HG03521 (cell line): Measurements from ENCODE around the gene THRB.
"Not testable (repeated sequence)": the region's sequence is repeated elsewhere in the genome, so short reads cannot be mapped to it uniquely, and the experiment has no call there.

Source experiments
- ATAC-seq: cut with Tn5 transposase; IDR thresholded peaks from one replicate; pipeline ENCODE4 v1.9.1; 2021; ENCODE audit warnings: mild to moderate bottlenecking, moderate library complexity; ENCODE audit not compliant: unreplicated experiment

THRB gene

DNA sequence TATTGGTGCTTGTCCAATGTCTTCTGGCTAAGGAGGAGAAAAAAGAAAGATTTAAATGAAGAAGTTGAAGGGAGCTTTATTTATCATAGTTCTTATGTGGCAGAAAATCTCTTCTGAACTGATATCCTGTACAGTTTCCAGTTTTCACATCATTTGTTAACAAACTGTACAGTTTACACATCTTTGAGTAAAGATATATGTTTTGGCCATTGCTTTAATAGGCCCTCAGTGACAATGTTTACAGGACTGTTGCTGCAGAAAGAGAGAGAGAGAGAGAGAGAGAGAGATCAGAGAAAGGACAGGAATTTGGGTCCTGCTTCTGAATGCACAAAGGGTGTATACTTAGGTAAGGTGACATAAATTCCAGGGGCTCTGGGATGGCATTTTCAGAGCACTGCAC is 361.2 kb downstream of the THRB start:
- no peak for ATAC-seq

DNA sequence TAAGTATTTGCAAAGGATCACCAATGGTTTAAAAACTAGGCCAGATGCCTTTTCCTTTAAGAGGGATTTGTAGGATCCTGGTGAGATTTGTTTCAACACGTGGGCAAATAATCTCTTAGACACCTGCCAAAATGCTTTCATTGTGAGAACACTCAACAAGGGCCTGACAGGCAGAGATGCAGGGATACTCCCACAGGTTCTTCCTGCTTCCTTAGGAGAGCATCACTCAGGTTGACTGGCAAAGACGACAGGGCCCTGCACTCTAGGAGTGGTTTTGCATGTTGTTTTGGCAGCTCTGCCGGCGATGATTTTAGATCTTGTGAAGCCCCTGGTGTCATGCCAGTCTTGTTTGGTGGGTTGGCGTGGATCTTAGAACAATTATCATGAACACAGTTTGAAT is 365.1 kb downstream of the THRB start:
- no peak for ATAC-seq

DNA sequence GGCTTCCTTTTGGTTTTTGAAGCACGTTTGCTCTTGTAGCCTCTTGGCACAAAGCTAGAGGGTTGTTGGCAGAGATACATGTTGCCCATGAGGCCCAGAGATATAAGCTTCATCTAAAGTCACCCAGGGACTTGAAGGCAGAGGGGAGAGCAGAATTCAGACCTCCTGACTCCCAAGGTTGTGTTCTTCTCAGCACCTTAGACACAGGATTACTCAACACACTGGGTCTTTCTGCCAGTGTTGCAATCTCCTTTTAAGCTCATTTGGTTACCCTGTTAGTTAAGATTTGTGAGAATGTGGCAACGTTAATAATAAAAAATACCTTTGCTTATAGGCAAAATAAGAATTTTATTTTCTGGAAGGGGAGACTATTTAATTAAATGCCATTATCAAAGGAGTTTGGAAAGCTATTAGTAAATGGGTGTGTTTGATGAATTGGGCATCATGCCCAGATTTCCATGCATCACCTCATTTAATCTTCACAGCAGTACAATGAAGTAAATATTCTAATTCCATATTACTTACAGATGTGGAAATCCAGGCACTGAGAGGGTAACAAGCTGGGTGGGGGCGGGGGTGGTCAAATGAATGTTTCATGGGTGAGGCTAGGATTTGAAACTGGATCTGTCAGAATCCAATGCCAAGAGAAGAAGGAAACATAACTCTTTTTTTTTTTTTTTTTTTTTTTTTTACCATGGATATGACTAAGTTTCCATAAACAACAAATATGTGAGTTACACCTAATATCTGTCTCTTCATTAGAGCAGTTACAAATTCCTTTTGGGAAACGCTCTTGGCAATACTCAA is 366.2 kb downstream of the THRB start:
- ATAC-seq = no peak

DNA sequence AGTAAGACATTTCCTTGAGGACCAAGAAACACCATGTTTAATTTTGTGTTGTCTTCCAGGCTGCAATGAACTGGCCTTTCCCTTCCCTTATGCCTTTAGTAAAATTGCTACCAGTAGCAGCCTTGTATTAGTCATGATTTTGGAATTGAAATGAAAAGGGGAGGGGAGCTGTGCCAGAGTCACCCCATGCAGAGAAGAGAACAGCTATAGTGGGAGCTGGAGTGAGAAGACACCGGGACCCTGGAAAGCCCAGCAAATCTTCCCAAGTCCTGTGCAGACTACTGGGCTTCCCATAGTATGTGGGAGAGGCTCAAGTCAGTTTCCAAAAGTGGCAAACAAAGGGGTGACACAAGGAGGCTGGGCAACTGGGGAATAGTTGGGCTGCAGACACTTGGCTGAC is 371.1 kb downstream of the THRB start:
- ATAC-seq = no peak

DNA sequence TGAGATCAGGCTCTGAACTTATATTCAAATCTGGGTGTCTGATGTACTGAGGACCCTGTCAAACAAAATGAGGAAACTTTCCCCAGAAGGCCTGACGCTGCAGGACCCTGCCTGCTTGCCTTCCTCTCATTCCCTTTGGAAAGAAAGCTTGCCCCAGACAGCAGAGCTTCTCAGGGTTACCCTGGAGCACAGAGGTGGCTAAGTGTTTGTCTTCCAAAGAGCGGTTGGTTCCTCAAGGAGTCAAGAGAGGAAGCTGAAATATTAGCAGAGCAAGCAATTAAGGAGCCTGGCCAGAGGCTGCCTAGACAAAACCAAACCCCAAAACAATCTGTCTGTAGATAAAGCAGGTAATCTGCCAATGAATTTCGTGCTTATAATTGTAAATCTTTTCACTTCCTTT is 374.2 kb downstream of the THRB start:
- no peak for ATAC-seq

DNA sequence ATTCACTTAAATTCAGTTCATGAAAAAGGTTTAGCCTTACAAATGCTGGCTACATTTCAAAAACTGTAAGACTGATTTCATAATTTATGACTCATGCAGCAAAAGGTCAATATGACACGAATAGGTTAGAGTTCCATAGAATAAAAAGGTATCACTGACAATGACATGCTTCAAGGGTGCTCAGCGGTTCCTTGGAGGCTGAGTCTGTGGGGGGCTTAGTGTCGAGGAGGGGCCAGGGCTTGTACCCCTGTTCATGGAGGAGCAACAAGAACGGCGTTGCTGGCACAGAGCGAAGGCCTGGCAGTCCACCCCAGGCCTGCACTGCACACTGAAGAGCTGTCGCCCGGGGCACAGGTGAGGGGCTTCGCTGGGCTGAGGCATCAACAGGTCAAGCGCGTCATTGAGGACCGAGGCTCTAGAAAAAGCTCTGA is 375.3 kb downstream of the THRB start:
- no peak for ATAC-seq

DNA sequence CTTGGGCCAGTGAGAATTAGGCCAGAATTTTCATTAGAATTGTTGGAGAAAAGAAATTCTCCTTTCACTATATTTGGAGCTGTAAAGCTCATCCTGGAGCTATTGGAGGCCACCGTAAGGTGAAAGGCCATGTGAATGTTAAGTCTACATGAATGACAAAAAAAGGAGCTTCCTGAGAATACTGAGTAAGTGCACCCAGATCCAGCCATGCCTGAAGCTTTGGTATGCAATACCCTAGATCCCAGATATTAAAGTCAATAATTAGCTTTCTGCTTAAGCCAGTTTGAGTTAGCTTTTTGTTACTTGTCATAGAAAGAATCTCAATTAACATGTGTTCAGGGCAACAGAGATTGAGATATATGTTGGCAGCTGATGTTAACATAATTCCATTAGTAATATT is 377.1 kb downstream of the THRB start:
- ATAC-seq = no peak

DNA sequence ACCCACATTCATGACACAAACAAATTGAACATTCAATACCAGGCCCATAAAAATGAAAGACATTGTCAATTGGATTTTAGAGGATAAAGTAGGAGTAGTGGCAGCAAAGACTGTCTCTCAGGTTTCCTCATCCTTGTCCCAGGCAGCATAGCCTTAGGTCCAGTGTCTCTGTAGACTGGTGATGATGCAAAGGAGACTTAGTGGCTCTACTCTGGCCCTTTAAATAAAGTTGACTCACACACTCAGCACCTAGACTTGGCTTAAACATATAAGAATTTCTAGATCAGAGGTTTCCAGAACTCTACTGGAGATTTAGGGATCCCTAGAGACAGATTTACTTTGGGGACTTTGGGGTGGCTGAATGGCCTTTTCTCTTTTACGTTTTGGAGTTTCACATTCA is 382.9 kb downstream of the THRB start:
- ATAC-seq = no peak

DNA sequence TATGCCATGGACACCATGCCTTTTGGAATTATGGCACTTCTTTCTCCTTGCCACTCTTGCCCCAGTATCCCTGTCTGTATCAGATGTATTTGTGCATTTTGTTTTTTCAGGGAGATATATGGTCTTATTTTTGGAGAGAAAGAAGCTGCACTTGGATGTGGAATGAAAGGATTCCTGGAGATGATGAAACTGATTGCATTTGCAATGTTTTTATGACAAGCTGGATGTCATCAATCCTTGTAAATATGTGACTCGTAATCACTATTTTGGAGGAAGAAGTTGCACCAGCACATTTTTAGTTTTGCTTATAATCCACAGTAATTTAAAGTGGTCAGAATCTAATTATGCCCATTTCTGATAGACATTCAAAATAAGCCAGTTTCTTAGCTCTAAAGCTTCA is 384.6 kb downstream of the THRB start:
- no peak for ATAC-seq

DNA sequence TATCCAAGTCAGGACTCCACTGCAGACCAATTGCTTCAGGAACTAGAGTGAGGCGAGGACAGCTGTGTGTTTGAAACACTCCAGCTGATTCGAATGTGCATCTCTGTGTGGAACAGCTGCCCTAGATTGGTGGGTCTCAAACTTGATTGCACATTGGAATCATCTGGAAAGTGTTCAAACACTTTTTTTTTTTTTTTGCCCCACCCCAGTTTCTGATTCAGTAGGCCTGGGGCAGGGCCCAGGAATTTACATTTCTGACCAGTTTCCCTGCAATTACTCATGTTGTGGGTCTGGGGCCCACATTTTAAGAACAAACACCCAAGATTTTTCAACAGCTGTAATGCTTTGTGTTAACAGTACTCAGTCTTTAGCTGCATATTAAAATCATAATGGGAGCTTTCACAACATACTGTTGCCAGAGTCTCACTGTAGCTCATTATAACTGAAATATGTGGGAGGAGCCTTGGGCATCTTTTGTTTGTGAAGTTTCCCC is 392.9 kb downstream of the THRB start:
- ATAC-seq = no peak

DNA sequence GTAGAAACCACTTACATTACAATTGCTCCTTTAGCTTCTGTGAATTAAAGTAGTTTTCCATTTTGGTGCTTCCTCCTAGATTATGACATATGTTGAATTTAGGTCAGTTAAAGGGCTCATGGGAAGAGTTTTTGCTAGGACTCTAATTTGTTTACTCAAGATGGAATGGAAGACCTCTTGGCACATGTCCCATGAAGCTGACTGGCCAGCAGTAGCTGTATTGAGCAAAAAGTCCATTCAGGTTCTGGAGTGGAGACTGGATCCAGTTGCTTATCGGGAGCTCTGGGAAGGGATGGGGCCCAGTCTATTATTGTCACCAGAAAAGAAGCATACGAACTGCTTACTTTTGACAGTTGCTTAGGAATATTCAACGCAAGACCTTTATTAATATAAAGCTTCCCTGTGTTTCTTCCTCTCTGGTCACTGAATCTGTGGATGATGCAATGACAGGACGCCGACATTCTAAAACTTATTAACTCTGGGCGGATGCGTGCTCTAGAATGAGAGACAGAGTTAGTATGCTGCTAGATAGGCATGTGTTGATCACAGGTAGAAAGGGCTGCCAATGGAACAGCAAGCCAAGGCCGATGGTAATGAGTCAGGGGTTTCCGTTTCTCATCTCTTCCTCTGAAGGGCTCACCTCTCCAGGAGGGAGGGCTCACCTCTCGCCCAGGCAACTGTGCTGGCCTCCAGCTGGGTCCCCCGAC is 393.8 kb downstream of the THRB start:
- no peak for ATAC-seq

DNA sequence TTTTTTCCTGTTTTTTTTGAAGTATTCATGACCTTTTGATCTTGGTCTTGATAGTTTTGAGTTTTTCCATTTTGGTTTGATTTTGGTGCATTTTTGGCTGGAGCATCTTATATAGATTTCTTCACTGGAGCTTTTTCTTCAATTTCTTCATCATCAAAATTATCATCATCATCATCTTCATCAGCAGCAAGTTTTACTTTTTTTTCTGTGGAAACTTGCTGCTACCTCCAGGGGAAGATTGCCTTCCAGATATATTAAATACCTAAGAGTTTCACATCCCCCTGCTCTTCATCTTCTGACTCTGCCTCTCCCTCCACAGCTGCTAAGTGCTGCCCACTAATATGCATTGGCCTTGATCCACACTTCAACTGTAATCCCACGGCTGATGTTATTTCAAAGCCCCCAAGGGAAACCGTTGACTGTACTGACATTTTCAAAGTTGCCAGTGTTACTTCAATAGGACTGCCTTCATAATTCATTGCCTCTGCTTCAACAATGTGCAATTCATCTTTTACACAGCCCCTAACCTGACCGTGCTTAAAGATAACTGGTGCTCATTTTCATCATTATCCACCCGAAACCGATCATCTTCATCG is 397.9 kb downstream of the THRB start:
- no peak for ATAC-seq

DNA sequence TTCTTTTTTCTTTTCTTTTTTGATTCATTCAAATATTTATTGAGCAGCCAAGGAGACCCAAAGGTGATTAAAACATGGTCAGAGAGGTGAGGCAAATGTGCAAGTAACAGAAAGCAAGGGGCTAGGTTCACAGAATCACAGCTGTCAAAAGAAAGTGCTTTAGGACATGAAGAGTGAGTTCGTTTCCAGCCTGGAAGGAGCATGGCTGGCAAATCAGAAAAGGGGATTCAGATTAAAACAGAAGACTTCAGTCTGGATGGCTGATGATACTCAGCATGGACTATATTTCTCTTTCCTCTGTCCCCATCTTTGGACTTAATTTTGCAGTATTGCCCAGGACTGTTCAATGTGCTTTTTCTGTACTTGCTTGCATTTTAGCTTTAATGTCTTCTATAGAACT is 398.4 kb downstream of the THRB start:
- no peak for ATAC-seq

DNA sequence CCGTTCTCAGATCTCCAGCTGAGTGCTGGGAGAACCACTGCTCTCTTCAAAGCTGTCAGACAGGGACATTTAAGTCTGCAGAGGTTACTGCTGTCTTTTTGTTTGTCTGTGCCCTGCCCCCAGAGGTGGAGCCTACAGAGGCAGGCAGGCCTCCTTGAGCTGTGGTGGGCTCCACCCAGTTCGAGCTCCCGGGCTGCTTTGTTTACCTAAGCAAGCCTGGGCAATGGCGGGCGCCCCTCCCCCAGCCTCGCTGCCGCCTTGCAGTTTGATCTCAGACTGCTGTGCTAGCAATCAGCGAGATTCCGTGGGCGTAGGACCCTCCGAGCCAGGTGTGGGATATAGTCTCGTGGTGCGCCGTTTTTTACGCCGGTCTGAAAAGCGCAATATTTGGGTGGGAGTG is 399.8 kb downstream of the THRB start:
- not testable (repeated sequence) for ATAC-seq

DNA sequence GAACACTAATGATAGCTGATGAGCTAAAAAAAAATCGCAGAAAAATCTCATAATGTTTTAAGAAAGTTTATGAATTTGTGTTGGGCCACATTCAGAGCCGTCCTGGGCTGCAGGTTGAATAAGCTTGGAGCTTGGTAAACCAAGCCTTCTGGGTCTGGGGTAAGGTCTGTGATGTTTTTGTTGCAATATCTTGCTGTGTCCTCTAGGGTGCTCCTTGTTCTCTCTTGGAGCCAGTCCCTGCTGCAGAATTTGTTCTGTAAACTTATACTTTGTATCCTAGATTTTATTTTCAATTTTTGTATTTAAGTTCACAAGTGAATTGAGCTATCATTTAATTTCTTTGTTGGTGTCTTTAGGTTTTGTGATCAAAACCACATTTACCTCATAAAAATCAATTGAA is 405.9 kb downstream of the THRB start:
- no peak for ATAC-seq

DNA sequence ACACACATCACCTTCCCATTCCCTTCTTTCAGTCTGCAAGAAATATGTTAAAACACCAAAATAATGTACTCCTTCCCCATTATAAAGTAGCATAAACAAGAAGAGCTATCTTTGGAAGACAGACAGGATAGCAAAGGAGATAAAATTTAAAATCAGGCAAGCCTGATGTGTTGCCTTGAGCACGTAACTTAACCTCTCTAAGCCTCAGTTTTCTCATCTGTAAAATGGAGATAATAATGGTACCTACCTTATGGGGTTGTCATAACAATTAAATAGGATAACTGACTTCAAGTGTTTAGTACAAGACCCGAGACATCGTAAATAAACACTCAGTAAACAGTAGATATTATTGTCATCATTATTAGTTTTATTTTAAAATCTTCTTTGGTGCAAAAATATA is 407.2 kb downstream of the THRB start:
- no peak for ATAC-seq

DNA sequence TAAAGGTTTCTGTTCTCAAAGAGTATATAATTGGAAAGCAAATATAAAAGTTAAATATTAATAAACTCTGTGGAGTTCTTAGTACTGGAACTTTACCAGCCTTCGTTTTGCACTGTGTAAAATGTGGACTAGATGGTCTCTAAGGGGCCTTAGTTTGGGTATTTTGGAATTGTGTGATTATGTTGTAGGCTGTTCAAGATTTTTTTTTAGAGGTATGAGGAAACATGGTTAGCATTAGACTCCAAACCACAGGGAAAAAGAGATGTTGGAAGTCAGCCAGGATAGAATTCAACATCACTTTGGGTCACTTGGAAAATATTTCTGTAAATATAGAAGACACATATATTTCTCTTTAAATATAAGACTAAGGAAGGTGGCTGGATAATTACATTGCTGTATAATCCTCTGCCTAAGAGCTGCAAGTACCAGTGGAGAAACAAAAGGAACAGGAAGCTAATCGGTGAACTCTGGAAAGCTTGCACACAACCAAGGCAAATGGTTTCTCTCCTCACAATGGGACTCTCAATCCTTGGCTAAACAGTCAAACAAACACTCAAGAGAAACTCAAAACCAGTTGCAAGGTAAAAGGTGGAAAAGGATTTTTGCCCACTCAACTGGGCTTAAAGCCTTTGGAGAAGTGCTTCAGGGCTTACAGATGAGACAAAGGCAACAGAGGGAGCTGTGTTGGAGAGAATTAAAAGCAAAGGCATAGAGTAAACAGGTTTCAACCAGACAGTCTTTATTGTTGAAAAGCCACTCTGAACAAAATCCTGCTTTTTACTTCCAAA is 407.8 kb downstream of the THRB start:
- ATAC-seq = no peak

DNA sequence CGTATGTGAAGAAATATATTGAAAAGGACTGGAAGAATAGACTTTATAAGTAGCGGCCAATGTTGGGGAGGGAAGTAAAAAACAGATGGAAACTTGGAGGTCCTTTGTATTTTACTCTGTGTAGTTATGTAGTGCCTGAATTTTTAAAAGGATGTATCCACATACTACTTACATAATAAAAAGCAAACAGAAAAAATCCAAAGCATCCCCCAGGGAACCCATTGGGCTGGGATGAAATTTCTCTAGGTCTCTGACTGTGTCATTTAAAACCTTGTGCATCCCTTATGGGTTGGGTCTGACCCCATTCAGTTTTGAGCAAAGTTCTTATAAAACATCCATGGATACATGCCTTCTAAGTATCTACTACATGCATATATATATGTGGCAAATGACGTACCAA is 408.4 kb downstream of the THRB start:
- no peak for ATAC-seq

DNA sequence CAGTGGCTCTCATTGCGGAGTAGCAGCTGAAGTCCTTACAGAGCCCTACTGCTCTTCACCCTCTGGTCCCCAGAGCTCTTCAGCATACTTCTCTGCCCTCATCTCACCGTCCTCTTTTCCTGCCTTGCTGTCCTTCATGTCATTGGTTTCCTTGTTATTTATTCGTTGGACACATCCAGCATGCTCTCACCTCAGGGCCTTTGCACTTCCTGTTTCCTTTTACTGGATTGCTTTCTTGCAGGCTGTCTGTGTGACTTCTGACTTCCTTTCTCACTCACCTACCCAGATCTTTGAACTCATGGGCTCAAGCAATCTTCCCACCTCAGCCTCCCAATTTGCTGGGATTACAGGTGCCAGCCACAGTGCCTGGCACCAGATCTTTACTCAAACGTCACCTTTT is 422.5 kb downstream of the THRB start:
- no peak for ATAC-seq

DNA sequence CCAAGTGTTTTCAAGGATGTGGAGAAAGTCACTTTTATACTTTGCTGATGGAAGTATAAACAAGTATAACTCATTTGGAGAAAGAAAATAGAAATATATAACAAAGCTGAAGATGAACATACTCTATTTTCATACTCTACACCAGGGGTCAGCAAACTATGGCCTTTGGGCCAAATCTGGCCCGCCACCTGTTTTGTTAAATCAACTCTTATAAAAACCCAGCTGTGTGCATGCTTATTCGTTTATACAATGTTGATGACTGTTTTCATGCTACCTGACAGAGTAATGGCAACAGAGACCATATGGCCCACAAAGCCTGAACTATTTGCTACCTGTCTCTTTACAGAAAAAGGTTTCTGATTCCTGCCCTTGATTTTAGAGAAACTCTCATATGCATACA is 425.6 kb downstream of the THRB start:
- ATAC-seq = no peak

DNA sequence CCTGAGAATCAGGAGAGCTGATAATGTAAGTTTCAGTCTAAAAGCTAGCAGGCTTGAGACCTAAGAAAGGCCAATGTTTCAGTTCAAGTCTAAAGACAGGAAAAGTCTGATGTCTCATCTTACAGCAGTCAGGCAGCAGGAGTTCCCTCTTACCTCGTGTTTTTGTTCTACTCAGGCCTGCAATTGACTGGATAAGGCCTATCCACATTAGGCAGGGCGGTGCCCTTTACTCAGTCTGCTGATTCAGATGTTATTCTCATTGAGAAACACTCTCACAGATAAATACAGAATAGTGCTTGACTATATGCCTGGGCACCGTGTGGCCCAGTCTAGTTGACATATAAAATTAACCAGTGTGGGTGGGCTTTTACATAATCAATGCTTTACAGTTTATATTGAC is 427.2 kb downstream of the THRB start:
- no peak for ATAC-seq
